WTC11 (cell line): ENCODE data around the gene FOXO3. TPM values are rescaled to one million over a fixed set of nuclear protein-coding genes. Genes with fewer than 3 reads are reported as not detected.
A peak's percentile ranks its signal among the peaks of the same experiment; 100 is the strongest.

Source experiments
- ATAC-seq: fragments of 200-7000 bp; cut with Tn5 transposase; 2 replicates; pipeline ENCODE4 v1.10.0; 2021; ENCODE audit warnings: mild to moderate bottlenecking, moderate library complexity
- CTCF ChIA-PET: fragments of 300-600 bp; sonication (Branson Sonifier 250); formaldehyde crosslinking; loops from one replicate; lab custom pipeline; 2021; ENCODE audit warnings: antibody characterized with exemption; lab: Charles Lee
- POLR2A ChIA-PET: fragments of 350-600 bp; sonication (Branson Sonifier 250); formaldehyde crosslinking; loops from one replicate; lab custom pipeline; 2021; ENCODE audit warnings: antibody characterized with exemption; lab: Charles Lee
- DNase-seq: peaks from one replicate; pipeline ENCODE4 v3.0.0; 2021; ENCODE audit warnings: low spot score
- H3K27ac Mint-ChIP-seq: 2 replicates; pipeline ENCODE4 v1.8.0; 2021; ENCODE audit warnings: mixed read lengths
- H3K27me3 Mint-ChIP-seq: 2 replicates; pipeline ENCODE4 v1.8.0; 2021; ENCODE audit warnings: low read depth, mild to moderate bottlenecking, moderate library complexity, mixed read lengths
- H3K36me3 Mint-ChIP-seq: 2 replicates; pipeline ENCODE4 v1.8.0; 2021; ENCODE audit warnings: mixed read lengths
- H3K4me1 Mint-ChIP-seq: 2 replicates; pipeline ENCODE4 v1.8.0; 2022; ENCODE audit warnings: mixed read lengths
- H3K4me3 Mint-ChIP-seq: 2 replicates; pipeline ENCODE4 v1.8.0; 2021; ENCODE audit warnings: mild to moderate bottlenecking, moderate library complexity, mixed read lengths
- H3K9me3 Mint-ChIP-seq: 2 replicates; pipeline ENCODE4 v1.8.0; 2021; ENCODE audit warnings: mixed read lengths
- ATF1 ChIP-seq: sonication (generic); formaldehyde crosslinking; IDR thresholded peaks from 2 replicates; pipeline ENCODE4 v1.8.1; 2023; ENCODE audit warnings: mild to moderate bottlenecking, moderate library complexity, missing genetic modification reagents
- E2F5 ChIP-seq: sonication (generic); formaldehyde crosslinking; IDR thresholded peaks from 2 replicates; pipeline ENCODE4 v1.8.1; 2022; ENCODE audit warnings: mild to moderate bottlenecking, moderate library complexity, missing genetic modification reagents
- EMX1 ChIP-seq: fragments of 250-450 bp; sonication (Bioruptor Pico); IDR thresholded peaks from 2 replicates; pipeline ENCODE4 v1.8.0; 2021; ENCODE audit warnings: mild to moderate bottlenecking
- ERG ChIP-seq: fragments of 250-450 bp; sonication (Bioruptor Pico); IDR thresholded peaks from 2 replicates; pipeline ENCODE4 v1.8.0; 2021; ENCODE audit warnings: mild to moderate bottlenecking
- ESRRA ChIP-seq: sonication (generic); formaldehyde crosslinking; IDR thresholded peaks from 2 replicates; pipeline ENCODE4 v1.8.1; 2022; ENCODE audit warnings: mild to moderate bottlenecking, missing genetic modification reagents, borderline replicate concordance
- JUN ChIP-seq: sonication (generic); formaldehyde crosslinking; IDR thresholded peaks from 2 replicates; pipeline ENCODE4 v1.8.0; 2023; ENCODE audit warnings: mild to moderate bottlenecking, missing genetic modification reagents
- KAT7 ChIP-seq: sonication (generic); formaldehyde crosslinking; IDR thresholded peaks from 2 replicates; pipeline ENCODE4 v1.8.1; 2023; ENCODE audit warnings: missing genetic modification reagents, mild to moderate bottlenecking, borderline replicate concordance
- MAX ChIP-seq: sonication (generic); formaldehyde crosslinking; IDR thresholded peaks from 2 replicates; pipeline ENCODE4 v1.8.0; 2022; ENCODE audit warnings: mild to moderate bottlenecking, missing genetic modification reagents
- MXD4 ChIP-seq: fragments of 250-450 bp; sonication (Bioruptor Pico); IDR thresholded peaks from 2 replicates; pipeline ENCODE4 v1.8.0; 2021; ENCODE audit warnings: mild to moderate bottlenecking, moderate library complexity, borderline replicate concordance
- NFYB ChIP-seq: sonication (generic); formaldehyde crosslinking; conservative IDR thresholded peaks from 2 replicates; pipeline ENCODE4 v1.8.0; 2022; ENCODE audit warnings: low read depth, missing genetic modification reagents
- RELA ChIP-seq: sonication (generic); formaldehyde crosslinking; IDR thresholded peaks from 2 replicates; pipeline ENCODE4 v1.8.1; 2022; ENCODE audit warnings: missing genetic modification reagents, mild to moderate bottlenecking, borderline replicate concordance
- RORB ChIP-seq: fragments of 250-450 bp; sonication (Bioruptor Pico); IDR thresholded peaks from 2 replicates; pipeline ENCODE4 v1.9.0; 2021; ENCODE audit warnings: mild to moderate bottlenecking
- ZNF219 ChIP-seq: sonication (generic); formaldehyde crosslinking; IDR thresholded peaks from 2 replicates; pipeline ENCODE4 v1.8.0; 2023; ENCODE audit warnings: missing genetic modification reagents, mild to moderate bottlenecking, borderline replicate concordance
- ZNF232 ChIP-seq: sonication (generic); formaldehyde crosslinking; IDR thresholded peaks from 2 replicates; pipeline ENCODE4 v1.8.0; 2022; ENCODE audit warnings: mild to moderate bottlenecking, missing genetic modification reagents
- ZNF281 ChIP-seq: sonication (generic); formaldehyde crosslinking; IDR thresholded peaks from 2 replicates; pipeline ENCODE4 v1.8.0; 2023; ENCODE audit warnings: mild to moderate bottlenecking, missing genetic modification reagents
- ZNF425 ChIP-seq: fragments of 250-450 bp; sonication (Bioruptor Pico); conservative IDR thresholded peaks from 2 replicates; pipeline ENCODE4 v1.9.0; 2021; ENCODE audit warnings: mild to moderate bottlenecking
- ZSCAN18 ChIP-seq: fragments of 250-450 bp; sonication (Bioruptor Pico); IDR thresholded peaks from 2 replicates; pipeline ENCODE4 v2.1.2; 2022; ENCODE audit warnings: mild to moderate bottlenecking, moderate library complexity
- total RNA-seq: library from RNA; stranded (reverse); gene quantifications from 3 replicates; pipeline ENCODE4 v1.2.3, GENCODE V29; 2021

FOXO3 gene
- total RNA-seq, 1 experiment from 2014 or later: 15.6 TPM

- no peak for TF ChIP-seq MAX (CRISPR knock-in tag)
- TF ChIP-seq RORB: no peak
- TF ChIP-seq ZNF219 (CRISPR knock-in tag): no peak
- TF ChIP-seq ZSCAN18: no peak
- TF ChIP-seq MXD4 (CRISPR knock-in tag): no peak
- no peak for TF ChIP-seq ERG (CRISPR knock-in tag)
- no peak for TF ChIP-seq NFYB (CRISPR knock-in tag)
- no peak for TF ChIP-seq ATF1 (CRISPR knock-in tag)
- TF ChIP-seq EMX1 (CRISPR knock-in tag): no peak
- TF ChIP-seq ZNF281 (CRISPR knock-in tag): no peak
- no peak for TF ChIP-seq ZNF425 (CRISPR knock-in tag)
These were observed 56.3 kb downstream of the FOXO3 start (continued) for GRCh38 chr6:108616973-108617372.

GRCh38 chr6:108618623-108619152, 58.0 kb downstream of the FOXO3 start:
- peak overlapping the region; percentile 57; the same call in 1 of the 2 replicates for H3K27ac Mint-ChIP-seq
- POLR2A ChIA-PET: no interaction called here
- CTCF ChIA-PET: no interaction called here

More at GRCh38 chr6:108618623-108619152, 58.0 kb downstream of the FOXO3 start:
- Mint-ChIP-seq H3K9me3 (no peaks in the 10 kb centered on the region), H3K4me1 (peaks cover 24% of the 10 kb centered on the region), H3K36me3 (no peaks in the 10 kb centered on the region), H3K4me3 (no peak overlapping the region), H3K27me3 (no peaks in the 10 kb centered on the region)
- ATAC-seq (no peak), DNase-seq (no peak)
- no peak for TF ChIP-seq ZNF232 (CRISPR knock-in tag)
- no peak for TF ChIP-seq RELA
- TF ChIP-seq KAT7: no peak
- TF ChIP-seq JUN (CRISPR knock-in tag): no peak
- TF ChIP-seq ESRRA (CRISPR knock-in tag): no peak
- TF ChIP-seq E2F5: no peak
